SK-N-MC (cell line): ENCODE results near the gene ECSIT.

Experiments
- EZH2 ChIP-seq: fragments of 200-600 bp; sonication (generic); IDR thresholded peaks from one replicate; pipeline ENCODE4 v1.6.1; 2017; ENCODE audit warnings: antibody characterized with exemption
- FOXP2 ChIP-seq: optimal IDR thresholded peaks from 2 replicates; pipeline ENCODE3; 2011; ENCODE audit warnings: mild to moderate bottlenecking, moderate library complexity; ENCODE audit not compliant: insufficient read depth; ENCODE audit errors: extremely low read length, control extremely low read depth
- POLR2AphosphoS5 ChIP-seq: IDR thresholded peaks from 2 replicates; pipeline ENCODE4 v1.6.1; 2012; ENCODE audit warnings: mild to moderate bottlenecking, low read depth, low read length, borderline replicate concordance

- no peak for TF ChIP-seq EZH2
- no peak for TF ChIP-seq POLR2AphosphoS5
- no peak for TF ChIP-seq FOXP2
Observed at GRCh38 chr19:11485245-11485837, 43.6 kb downstream of the ECSIT start.
